Activated CD8-positive, alpha-beta memory T cell treated with anti-CD3 and anti-CD28 coated beads, Interleukin-2, amount 50 U/mL, for 1 hour (primary cell): ENCODE results near the gene RPS19.
"Not testable (repeated sequence)": the region's sequence is repeated elsewhere in the genome, so short reads cannot be mapped to it uniquely, and the experiment has no call there.

Experiments used
- DNase-seq: peaks from one replicate; pipeline ENCODE4 v3.0.0-alpha.2; 2020; ENCODE audit errors: extremely low read depth

The RPS19 gene

DNA sequence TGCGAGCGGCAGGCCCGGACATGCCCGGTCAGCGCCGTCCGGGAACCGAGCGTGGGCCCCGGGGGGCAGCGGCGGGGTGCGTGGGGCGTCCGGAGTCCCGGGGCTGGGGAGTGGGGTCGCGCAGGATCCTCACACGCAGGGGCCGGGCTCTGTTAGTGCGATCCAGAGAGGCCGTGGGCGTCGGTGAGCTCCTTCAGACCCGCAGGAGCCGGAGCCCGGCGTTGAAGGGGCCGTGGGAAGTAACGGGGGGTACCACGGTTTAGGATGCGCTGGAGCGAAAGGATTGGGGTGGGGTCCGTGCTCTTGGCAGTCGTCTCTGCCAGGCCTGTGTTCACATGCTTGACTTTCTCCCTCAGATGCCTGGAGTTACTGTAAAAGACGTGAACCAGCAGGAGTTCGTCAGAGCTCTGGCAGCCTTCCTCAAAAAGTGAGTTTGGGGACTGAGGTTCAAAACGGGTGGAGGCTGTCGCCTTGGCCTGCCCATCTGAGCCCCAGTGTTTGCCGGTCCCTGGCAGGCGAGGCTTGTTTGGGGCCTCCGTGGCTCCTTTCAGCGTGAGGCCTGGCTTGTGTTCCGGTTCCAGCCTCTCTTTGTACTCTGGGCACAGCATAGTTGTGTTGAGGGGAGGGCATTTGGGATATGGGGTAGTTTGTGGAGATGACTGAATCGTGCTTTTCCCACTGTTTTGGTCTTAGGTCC lies 512 bp downstream of the RPS19 start:
- no peak for DNase-seq

DNA sequence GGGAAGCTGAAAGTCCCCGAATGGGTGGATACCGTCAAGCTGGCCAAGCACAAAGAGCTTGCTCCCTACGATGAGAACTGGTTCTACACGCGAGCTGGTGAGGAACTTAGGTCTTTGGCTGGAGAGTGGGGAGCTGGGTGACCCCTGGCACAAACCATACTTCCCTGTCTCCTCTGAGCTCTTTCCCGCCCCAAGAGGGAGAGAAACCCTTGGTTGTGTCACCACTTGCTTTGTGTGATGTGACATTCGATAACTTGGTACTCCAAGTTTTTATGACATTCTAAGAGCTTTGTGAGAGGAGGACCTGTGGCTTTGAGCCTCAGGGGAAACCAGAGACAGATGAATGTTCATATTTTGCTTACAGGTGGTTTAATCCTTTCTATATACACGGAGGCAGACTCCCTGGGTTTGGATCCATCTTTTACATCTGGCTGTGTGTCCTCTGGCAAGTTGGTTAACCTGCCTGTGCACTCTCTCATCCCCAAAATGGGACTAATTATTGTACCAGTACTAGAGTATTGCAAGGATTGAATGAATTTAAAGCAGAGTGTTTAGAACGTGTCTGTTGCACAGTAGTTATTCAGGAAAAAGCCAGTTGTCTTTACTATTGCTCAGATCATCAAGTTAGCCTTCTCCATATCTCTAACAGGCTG lies 1.2 kb downstream of the RPS19 start:
- DNase-seq: no peak

DNA sequence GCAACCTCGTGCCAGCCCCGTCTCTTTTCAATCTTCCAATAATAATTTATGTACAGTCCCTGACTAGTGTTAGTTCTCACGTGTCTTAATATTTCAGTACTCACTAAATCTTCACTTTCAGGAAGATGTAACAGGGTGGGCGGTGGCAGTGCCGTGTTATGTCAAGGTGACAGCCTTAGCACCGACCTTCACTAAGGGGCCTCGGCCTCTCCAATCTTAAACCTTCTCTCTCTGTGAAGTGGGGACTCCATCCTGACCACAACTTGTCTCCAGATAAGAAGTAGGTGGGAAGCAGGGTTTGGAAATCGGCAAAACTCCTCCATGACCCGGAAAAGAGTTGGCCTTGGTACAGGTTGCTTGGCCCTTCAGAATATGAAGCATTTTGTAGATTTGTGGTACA lies 1.8 kb downstream of the RPS19 start:
- no peak for DNase-seq

DNA sequence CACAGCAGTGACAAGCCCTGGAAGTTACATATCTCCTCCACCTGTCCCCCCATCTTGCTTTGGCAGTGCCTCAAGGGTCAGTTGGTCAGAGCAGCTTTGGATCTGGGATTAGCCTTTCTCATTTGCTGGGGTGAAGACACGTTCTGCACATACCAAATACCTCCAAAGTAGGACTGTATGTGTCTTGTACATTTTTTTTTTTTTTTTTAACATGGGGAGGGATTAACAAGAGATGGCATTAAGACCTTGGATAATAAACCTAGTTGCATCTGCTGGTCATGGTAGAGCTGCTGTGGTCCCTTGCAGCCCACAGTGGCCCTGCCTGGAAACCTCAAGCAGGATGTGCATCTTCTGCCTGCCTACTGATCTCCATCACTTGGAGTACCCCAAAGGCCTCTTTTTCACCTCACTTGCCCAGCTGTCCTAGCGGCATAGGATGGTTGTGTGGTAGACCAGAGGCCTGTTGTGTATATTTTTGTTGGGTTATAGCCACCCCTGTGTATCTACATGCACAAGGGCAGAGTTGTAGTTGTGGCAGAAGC lies 2.5 kb downstream of the RPS19 start:
- DNase-seq: no peak

DNA sequence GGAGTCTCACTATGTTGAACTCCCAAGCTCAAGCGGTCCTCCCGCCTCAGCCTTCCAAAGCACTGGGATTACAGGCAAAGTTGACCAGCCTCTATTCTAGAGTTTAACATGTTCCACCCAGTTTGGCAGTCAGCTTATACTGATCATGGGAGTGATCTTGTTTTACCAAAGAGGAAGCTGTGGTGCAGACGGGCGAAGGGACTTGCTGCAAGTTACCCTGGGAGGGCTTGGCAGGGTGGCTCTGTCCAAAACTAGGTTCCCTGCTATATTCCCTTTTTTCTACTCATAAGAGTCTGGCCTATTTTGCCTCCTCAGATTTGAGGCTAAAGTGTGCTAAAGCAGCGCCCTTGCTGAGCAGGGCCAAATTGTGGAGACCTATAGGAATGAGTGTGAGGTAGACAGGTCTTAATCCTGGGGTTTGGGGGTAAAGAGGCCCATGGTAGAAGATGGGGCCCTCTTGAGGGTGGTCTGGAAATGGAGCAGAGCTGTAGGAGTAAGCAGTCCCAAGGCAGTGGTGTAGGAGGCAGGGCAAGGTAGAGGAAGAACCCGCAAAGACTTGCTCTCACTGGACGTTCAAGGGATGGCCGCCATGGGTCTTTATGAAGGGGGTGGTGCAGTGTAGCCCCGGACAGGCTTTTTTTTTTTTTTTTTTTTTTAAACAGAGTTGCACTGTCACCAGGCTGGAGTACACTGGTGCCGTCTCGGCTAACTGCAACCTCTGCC lies 3.3 kb downstream of the RPS19 start:
- no peak for DNase-seq

DNA sequence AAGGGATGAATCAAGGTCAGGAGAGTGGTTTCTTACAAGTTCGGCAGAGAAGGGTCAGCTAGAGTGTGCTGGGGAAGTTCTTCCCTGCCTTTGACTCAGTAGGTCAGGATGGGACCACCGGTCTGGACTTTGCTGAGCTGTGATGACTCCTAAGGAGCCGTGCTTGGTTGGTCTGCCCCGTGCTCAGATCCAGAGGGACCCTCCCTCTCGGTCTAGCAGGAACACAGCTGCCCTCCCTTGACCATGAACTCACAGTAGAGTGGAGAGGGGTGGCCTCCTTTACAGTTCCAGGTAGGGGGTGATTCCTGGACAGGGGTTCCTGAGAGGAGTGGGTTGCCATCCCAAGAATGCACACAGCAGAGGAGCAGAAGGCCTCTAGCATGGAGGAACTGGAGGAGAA lies 4.3 kb downstream of the RPS19 start:
- no peak for DNase-seq

DNA sequence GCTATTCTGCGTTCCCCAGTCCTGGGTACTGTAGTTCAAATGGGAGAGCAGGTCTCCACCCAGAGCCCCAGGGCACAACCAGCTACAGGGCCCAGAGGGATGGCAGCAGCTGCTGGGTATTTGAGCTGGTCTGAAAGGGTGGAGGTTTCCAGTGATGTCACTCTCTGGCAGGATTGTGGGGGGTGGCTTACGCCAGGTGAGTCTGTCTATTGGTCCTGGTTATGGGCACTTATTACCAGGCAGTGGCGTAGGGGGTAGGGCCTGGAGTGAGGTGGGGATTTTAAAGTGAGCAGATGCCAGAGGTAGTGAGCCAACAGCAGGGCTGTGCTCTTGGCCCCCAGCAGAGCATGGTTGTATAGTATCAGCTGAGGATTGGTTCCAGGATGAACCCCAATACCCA lies 6.2 kb downstream of the RPS19 start:
- no peak for DNase-seq

DNA sequence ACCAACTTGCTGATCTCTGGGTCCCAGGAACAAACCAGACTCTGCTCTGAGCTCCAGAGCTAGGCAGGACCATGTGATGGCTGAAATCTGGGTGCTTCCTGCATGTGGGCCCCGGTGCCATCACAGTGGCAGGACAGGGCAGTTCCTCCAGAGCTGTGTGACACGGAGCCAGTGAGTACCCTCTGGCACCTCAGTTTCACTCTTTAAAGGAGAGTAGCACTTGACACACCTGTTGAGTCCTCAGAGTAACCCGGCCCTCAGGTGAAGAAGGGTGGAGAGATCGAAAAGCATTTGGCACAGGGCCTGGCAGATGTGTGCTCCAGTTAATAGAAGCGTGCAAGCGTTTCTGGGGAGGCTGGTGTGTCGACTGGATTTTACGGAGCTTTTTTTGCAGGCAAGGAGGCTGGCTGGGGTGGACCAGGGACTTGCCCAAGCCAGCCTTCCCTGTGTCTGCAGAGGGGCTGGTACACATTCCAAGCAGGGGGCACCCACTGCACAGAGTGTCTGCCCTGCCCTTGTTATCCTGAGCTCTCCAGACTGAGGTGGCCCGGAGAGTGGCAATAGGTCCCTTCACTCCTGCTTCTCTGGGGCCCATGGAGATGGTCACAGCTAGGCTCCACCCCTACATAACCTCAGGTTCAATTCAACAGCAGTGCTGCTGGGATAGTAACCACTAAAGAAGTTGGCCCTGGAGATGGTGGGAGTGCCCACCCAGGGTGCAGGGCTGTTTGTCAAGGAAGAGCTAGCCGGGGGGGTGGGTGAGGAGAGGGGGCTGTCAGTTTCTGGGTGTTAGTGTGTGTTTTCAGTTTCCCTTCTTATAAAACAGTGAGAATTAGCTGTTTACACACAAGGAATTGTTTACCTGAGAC lies 8.3 kb downstream of the RPS19 start:
- DNase-seq: no peak

DNA sequence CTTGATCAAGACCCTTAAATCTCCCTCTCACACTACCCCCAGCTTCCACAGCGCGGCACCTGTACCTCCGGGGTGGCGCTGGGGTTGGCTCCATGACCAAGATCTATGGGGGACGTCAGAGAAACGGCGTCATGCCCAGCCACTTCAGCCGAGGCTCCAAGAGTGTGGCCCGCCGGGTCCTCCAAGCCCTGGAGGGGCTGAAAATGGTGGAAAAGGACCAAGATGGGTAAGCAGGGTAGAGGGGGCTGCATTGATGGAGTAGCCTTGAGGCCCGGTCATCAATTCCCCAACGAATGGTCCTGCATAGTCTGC lies 8.9 kb downstream of the RPS19 start:
- no peak for DNase-seq

DNA sequence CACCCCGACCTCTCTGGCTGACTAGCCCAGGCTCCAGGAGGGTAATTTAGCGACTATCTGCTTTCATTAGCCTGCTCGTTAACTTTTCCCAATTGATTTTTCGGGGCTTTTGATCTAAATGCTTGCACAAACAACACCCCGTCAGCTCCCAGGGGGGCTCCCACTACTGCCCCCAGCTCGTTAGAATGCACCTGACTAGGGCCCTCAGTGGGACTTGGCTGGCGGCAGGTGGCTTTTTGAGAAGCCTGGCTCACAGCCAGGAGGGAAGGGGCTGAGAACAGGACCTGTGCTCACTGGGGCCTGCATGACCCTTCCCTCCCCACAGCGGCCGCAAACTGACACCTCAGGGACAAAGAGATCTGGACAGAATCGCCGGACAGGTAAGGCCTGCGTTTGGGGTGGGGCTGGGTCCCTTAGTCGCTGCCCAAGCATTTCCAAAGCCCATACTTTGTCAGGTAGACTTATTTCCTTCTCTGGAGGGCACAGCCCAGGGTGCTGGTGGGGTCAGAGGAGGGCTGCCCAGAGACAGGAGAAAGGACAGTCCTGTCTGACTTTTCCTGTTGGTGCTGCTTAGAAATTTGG lies 9.4 kb downstream of the RPS19 start:
- DNase-seq: no peak

DNA sequence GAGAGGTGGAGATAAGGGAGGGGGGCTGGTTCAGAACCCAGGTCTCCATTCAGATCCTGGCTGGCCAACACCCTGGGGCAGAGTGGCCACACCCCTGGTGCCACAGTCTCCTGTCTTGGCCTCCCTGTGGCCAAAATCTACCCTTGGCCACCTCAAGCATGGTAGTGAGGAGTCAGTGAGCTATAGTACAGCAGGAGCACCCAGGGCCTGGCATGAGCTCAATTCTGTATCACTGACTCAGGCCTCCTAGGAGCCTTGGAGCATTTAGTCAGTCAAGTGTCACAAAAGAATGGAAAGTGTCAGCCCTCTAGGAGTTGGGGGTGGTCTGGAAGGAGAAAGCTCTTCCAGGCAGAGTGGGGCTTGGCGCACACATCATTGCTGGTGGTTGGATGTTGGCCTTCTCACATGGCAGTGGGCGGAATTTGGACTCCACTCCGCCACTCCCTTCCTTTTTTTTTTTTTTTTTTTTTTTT lies 10.4 kb downstream of the RPS19 start:
- DNase-seq: no peak

DNA sequence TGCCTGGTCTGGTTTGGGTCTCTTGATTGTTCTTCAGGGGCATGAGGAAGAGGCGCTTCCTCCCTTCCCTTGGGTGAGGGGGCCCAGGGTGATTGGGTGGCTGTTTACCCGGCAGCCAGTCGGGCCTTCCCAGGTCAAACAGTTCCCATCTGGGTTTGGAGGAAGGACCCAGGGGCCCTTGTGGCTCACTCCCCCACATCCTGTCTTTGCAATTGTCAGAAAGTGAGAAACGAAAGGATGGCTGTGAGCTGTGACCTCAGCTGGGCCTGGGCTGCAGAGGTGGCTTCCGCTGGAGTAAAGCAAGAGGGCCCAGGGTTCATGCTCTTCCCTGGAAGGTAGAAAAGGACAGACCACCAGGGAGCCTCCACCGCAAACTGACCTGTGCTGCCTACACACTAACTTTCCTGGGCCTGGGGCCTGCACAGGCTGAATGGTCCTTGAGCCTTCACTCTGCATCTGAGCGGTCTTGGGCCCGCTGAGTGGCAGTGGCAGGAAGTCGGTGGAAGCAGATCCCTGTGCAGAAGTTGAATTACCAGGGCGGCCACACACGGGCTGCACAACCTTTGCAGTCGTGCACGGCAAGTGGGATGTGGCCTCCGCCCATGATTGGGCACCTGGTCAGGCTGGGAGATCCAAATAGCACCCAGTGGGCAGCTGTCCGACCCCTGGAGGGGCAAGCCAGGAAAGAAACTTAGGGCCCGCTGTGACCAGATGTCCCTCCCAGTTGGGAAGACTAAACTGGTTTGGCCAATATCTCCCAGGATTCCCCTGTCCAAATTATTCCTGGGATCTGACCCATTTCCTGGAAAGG lies 11.7 kb downstream of the RPS19 start:
- no peak for DNase-seq

DNA sequence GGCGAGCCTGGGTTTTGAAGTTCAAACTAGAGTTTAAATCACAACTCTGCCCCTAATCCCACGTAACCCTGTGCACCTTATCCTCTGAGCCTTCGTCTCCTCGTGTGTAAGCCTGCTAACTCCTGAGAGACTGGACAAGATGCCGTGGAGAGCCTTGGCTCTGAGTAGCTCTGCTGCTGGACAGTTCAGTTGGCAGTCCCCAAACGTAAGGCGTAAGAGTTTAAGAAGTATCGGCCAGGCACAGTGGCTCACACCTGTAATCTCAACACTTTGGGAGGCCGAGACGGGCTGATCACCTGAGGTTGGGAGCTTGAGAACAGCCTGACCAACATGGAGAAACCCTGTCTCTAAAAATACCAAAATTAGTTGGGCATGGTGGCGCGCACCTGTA lies 12.3 kb downstream of the RPS19 start:
- DNase-seq: no peak

DNA sequence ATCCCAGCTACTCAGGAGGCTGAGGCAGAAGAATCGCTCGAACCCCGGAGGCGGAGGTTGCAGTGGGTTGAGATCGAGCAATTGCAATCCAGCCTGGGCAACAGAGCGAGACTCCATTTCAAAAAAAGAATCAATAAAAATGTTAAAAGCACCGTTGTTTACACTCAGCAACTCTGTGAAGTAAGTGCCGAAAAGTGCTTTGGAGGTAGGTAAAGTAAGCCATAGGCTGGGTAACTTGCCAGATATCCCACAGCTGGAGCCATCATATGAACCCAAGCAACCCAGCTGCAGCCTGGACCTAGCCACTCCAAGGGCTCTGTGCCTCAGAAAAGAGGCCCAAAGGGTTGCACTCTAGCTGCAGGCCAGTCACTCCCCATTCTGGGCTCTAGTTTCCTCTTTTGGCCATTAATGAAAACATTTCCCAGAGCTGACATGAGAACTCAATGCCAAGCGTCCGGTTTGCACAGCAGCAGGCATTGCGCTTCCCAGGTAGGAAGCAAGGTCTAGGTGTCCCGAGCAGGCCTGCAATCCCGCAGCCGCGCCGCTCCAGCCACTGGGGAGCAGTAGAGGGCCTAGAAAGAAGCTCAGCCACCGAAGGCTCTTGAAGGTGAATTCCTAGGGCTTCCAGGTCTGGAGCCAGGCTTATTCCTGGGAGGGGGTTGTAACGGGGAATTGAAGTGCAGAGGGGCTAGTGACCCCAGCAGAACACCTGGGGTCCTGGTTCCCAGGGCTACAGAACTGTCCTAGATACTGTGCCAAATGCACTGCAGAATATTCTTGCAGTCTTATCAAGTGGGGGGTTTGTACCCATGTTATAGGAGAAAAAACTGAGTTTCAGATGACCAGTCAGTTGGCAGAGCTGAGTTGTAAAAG lies 13.0 kb downstream of the RPS19 start:
- DNase-seq: no peak

DNA sequence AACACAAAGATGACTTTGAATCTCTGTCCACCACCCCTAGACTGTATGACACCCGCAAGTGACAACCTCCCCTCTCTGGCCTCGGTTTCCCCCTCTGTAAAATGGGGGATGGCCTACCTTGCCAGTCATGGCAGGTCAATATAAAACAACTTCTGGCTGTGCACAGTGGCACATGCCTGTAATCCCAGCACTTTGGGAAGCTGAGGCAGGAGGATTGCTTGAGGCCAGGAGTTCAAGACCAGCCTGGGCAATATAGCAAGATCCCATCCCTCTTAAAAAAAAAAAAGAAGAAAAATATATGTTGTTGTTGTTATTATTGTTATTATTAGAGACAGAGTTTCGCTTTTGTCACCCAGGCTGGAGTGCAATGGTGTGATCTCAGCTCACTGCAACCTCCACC lies 15.9 kb downstream of the RPS19 start:
- DNase-seq: not testable (repeated sequence)

DNA sequence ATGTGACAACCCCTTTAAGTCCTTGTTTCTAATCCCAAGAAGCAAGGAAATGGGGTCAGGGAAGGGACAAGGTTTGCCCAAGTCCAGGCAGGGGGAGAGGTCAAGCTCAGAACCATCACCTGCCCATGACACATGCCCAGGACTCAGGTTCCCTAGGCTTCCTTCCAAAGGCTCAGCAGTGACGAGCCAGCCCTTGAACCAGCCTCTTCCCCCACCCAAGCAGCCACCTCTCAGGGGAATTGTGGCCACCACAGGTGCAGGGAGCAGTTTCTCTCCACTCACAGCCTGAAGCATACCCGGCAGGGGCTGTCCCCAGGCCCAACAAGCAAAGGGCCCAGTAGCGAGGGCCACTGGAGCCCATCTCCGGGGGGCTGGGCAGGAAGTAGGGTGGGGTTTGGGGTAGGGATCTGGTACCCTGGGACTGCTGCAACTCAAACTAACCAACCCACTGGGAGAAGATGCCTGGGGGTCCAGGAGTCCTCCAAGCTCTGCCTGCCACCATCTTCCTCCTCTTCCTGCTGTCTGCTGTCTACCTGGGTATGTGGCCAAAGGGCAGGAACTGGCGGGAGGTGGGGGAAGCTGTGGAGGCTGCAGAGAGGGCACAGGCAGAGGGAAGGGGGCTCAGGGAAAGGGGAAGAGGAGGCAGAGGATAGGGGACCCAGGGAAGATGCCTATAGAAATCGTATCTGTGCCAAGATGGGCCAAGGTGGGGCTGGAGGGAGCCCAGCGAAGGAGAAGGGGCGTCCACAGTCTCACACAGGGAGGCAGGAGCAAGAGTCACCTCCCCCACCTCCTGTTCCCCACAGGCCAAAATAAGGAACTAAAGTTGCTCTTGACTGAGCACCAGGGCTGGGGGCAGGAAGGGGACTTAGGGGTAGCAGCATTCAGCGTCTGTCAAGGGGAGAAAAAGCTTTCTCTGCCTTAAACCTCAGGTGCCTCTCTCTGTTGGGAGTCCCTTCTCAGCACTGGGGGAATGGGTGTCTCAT lies 17.1 kb downstream of the RPS19 start, which contains the start of gene CD79A:
Gene CD79A (plus strand): TSS at position 433 of the 986 bp plus-strand sequence. CDS start 26 bp downstream, at position 459.
- DNase-seq: no peak

DNA sequence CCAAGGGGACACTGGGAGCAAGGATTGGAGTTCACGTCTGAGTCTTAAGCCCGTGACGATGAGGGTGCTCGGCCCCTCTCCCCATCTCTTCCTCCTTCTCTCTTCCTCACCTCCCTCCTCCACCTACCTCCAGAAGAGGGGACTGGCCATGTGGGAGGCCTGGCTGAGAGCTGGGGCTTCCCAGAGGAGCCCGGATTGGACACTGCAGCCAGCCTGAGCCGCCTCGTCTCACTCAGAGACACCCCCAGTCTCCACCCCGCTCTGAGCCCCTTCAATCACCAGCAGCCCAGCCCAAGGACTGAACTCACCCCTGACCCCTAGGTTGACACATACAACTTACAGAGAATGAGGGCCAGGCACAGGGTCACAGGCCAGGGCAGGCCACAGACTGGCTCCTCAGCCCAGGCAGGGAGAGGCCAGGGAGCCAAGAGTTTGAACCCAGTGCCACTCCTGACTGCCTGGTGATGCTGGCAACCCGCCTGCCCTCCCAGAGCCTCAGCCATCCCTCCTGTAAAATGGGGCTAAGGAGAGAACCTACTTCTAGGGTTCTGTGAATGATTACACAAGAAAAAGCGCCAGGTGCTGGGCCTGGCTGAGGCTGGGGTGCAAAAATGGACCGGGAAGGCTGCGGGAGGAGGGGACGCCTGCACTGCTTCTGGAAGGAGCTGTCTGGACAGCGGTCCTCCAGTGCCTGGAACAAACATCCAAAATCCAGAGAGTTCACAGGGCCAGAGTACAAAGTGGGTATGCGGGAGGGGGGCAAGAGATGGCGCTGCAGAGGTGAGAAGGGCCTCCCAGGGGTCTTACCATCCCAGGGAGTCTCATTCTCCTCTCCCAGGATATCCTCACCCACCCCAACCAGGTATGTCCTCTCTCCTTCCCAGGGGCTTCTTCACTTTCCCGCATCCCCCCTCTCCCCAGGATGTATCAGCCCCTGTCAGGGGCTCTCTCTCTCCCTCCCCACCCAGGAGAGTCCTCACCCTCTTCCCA lies 18.2 kb downstream of the RPS19 start:
- no peak for DNase-seq
